SK-N-SH (cell line): ENCODE results near the gene IDH3B. TPM values are rescaled to one million over a fixed set of nuclear protein-coding genes. Genes with fewer than 3 reads are reported as not detected.

Source experiments
- CTCF ChIA-PET: fragments of 300-600, 350-600 bp; formaldehyde crosslinking; extraction: SDS; loops from one replicate; lab custom pipeline; 2021; lab: Yijun Ruan, JAX
- POLR2A ChIA-PET: fragments of 350-600 bp; sonication (Branson Sonifier 250); formaldehyde crosslinking; extraction: SDS; loops from one replicate; lab custom pipeline; 2020; ENCODE audit warnings: antibody characterized with exemption, inconsistent platforms; lab: Yijun Ruan, JAX
- DNase-seq: peaks from one replicate; pipeline ENCODE4 v3.0.0; 2012
- H2AFZ ChIP-seq: fragments of 200-600 bp; sonication (generic); 2 replicates; pipeline ENCODE4 v1.8.1; 2016; ENCODE audit warnings: antibody characterized with exemption, mild to moderate bottlenecking, low read depth
- H3F3A ChIP-seq: fragments of 200-600 bp; sonication (generic); replicated peaks from 2 replicates; pipeline ENCODE3; 2016; ENCODE audit warnings: antibody characterized with exemption, mild to moderate bottlenecking; ENCODE audit not compliant: insufficient read depth
- H3K27ac ChIP-seq, 2 experiments: fragments of 200-500 bp in 1 of 2; fragments of 200-600 bp in 1 of 2; sonication (Bioruptor generic) in 1 of 2; sonication (generic), shearing (Covaris generic) in 1 of 2; 2 replicates each; pipeline versions ENCODE4 v1.5.1 to v1.6.1; 2014 to 2016; ENCODE audit warnings: low read depth in 2 of 2, inconsistent platforms in 1 of 2, low read length in 1 of 2, mild to moderate bottlenecking in 1 of 2, mixed read lengths in 1 of 2
- H3K27me3 ChIP-seq: fragments of 200-600 bp; sonication (generic), shearing (Covaris generic); 2 replicates; pipeline ENCODE4 v1.6.1; 2016; ENCODE audit warnings: mixed run types; ENCODE audit not compliant: insufficient read depth
- H3K36me3 ChIP-seq, 2 experiments: fragments of 200-500 bp in 1 of 2; fragments of 200-600 bp in 1 of 2; sonication (Bioruptor generic) in 1 of 2; sonication (generic) in 1 of 2; replicated peaks in 1 of 2; 2 replicates each; pipeline versions ENCODE3 to v1.5.1; 2014 to 2016; ENCODE audit warnings: low read length in 1 of 2, mild to moderate bottlenecking in 1 of 2; ENCODE audit not compliant: insufficient read depth in 2 of 2, control insufficient read depth in 1 of 2
- H3K4me1 ChIP-seq, 2 experiments: fragments of 200-500 bp in 1 of 2; fragments of 200-600 bp in 1 of 2; sonication (Bioruptor generic) in 1 of 2; sonication (generic), shearing (Covaris generic) in 1 of 2; 2 replicates each; pipeline versions ENCODE4 v1.5.1 to v1.6.1; 2014 to 2016; ENCODE audit warnings: low read depth in 1 of 2, low read length in 1 of 2, mixed run types in 1 of 2; ENCODE audit not compliant: insufficient read depth in 2 of 2, control insufficient read depth in 1 of 2
- H3K4me2 ChIP-seq: fragments of 200-600 bp; sonication (generic), shearing (Covaris generic); 2 replicates; pipeline ENCODE4 v1.6.1; 2017; ENCODE audit warnings: mixed run types
- H3K4me3 ChIP-seq, 2 experiments: fragments of 200-500 bp in 1 of 2; fragments of 200-600 bp in 1 of 2; sonication (Bioruptor generic) in 1 of 2; sonication (generic), shearing (Covaris generic) in 1 of 2; 2 replicates each; pipeline versions ENCODE4 v1.5.1 to v1.8.1; 2014 to 2016; ENCODE audit warnings: low read depth in 2 of 2, inconsistent platforms in 1 of 2, low read length in 1 of 2, mild to moderate bottlenecking in 1 of 2, mixed read lengths in 1 of 2, moderate library complexity in 1 of 2
- H3K79me2 ChIP-seq: fragments of 200-600 bp; sonication (generic); 2 replicates; pipeline ENCODE4 v1.8.1; 2017; ENCODE audit warnings: mild to moderate bottlenecking; ENCODE audit not compliant: insufficient read depth
- H3K9ac ChIP-seq: fragments of 200-600 bp; sonication (generic); 2 replicates; pipeline ENCODE4 v1.6.1; 2017; ENCODE audit warnings: mixed run types
- H3K9me2 ChIP-seq: fragments of 200-600 bp; sonication (generic); 2 replicates; pipeline ENCODE4 v1.6.1; 2017; ENCODE audit warnings: mixed run types
- H3K9me3 ChIP-seq: fragments of 200-600 bp; sonication (generic); 2 replicates; pipeline ENCODE4 v1.6.1; 2017; ENCODE audit warnings: mixed run types, mild to moderate bottlenecking, moderate library complexity
- H4K20me1 ChIP-seq: fragments of 200-600 bp; sonication (generic); 2 replicates; pipeline ENCODE4 v1.6.1; 2017; ENCODE audit warnings: mild to moderate bottlenecking, mixed run types; ENCODE audit not compliant: insufficient read depth
- FOSL2 ChIP-seq: IDR thresholded peaks from 2 replicates; pipeline ENCODE4 v1.4.0; 2012; ENCODE audit warnings: low read depth, mild to moderate bottlenecking, moderate library complexity, borderline replicate concordance
- GABPA ChIP-seq: IDR thresholded peaks from 2 replicates; pipeline ENCODE4 v1.4.0; 2012; ENCODE audit warnings: low read depth, mild to moderate bottlenecking
- JUND ChIP-seq: IDR thresholded peaks from 2 replicates; pipeline ENCODE4 v1.4.0; 2012
- RAD21 ChIP-seq: IDR thresholded peaks from 2 replicates; pipeline ENCODE4 v1.6.1; 2012; ENCODE audit warnings: mild to moderate bottlenecking, low read length
- RCOR1 ChIP-seq: fragments of 150-350 bp; IDR thresholded peaks from 2 replicates; pipeline ENCODE4 v1.6.1; 2017; ENCODE audit warnings: antibody characterized with exemption, low read length
- TEAD4 ChIP-seq: IDR thresholded peaks from 2 replicates; pipeline ENCODE4 v1.4.0; 2012; ENCODE audit warnings: mild to moderate bottlenecking, borderline replicate concordance; ENCODE audit not compliant: insufficient read depth
- WGBS: methylation state at CpG from one replicate; pipeline ENCODE4 v1.1.6; 2017; ENCODE audit warnings: low lambda C conversion rate; 5-methylcytosine and 5-hydroxymethylcytosine counted together
- polyA plus RNA-seq, 3 experiments: library from polyadenylated mRNA; depleted of rRNA; stranded (reverse); fragments of >200 nt; gene quantifications; 2 replicates each; pipeline ENCODE4 v1.2.3, GENCODE V29; 2012
- TF ChIP-seq, protein P1 (sequence below): IDR thresholded peaks from 2 replicates; pipeline ENCODE4 v1.4.0; 2012; ENCODE audit warnings: low read depth, borderline replicate concordance
- TF ChIP-seq, protein P2 (sequence below): fragments of 150-350 bp; IDR thresholded peaks from 2 replicates; pipeline ENCODE4 v1.6.1; 2017; ENCODE audit warnings: antibody characterized with exemption, low read length, low read depth, borderline replicate concordance
- TF ChIP-seq, protein P3 (sequence below): IDR thresholded peaks from 2 replicates; pipeline ENCODE4 v1.4.0; 2012; ENCODE audit warnings: low read depth
- TF ChIP-seq, protein P4 (sequence below): IDR thresholded peaks from 2 replicates; pipeline ENCODE4; 2012

IDH3B gene
- polyA plus RNA-seq, 1 of the 3 experiments (the other 2 are of a cell fraction): 233 TPM

DNA sequence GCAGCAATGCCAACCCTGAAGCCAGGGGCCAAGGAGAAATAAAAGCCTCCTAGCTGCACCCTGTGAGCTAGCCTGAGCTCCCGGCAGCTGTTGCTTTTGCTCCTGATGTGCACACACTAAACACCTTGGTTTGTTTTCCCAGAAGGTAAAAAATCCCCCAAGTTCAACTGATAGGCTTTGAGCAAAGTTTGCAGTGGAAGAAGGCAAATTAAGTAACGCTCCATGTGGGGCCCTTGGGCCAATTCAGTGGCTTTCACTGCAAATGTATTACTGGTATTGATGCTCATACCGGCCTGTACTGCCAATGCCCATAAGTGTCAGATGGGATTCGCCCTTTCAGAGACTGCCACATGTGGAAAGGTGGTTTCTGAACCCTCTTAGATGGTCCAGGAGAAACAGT, 9.4 kb upstream of the IDH3B start:
- no peaks in the 10 kb centered on the region for H3K27me3 ChIP-seq
- H3K36me3 ChIP-seq: no peaks in the 10 kb centered on the region
- H3K9ac ChIP-seq: no peak overlapping the region
- H3K4me2 ChIP-seq: no peak overlapping the region
- TF ChIP-seq RCOR1 (no peak), FOSL2 (no peak), TEAD4 (no peak), JUND (no peak), RAD21 (no peak), GABPA (no peak)
- TF ChIP-seq, protein P1, sequence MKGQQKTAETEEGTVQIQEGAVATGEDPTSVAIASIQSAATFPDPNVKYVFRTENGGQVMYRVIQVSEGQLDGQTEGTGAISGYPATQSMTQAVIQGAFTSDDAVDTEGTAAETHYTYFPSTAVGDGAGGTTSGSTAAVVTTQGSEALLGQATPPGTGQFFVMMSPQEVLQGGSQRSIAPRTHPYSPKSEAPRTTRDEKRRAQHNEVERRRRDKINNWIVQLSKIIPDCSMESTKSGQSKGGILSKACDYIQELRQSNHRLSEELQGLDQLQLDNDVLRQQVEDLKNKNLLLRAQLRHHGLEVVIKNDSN: no peak
- TF ChIP-seq, protein P2, sequence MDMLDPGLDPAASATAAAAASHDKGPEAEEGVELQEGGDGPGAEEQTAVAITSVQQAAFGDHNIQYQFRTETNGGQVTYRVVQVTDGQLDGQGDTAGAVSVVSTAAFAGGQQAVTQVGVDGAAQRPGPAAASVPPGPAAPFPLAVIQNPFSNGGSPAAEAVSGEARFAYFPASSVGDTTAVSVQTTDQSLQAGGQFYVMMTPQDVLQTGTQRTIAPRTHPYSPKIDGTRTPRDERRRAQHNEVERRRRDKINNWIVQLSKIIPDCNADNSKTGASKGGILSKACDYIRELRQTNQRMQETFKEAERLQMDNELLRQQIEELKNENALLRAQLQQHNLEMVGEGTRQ: no peak
- TF ChIP-seq, protein P3, sequence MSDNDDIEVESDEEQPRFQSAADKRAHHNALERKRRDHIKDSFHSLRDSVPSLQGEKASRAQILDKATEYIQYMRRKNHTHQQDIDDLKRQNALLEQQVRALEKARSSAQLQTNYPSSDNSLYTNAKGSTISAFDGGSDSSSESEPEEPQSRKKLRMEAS: no peak
- no peaks in the 10 kb centered on the region for H3K9me2 ChIP-seq
- DNase-seq: no peak
- WGBS: 57% methylated on average over 3 of the region's 4 CpGs
- no peaks in the 10 kb centered on the region for H3F3A ChIP-seq
- ChIA-PET CTCF (interaction anchor here (0.8 to 2.8 kb wide), 7 partner anchors 14 to 327 kb away, joined by 3 to 16 read pairs (median 4); no protein-coding TSS in a partner anchor), POLR2A (no interaction called here)
- no peak overlapping the region for H3K4me3 ChIP-seq
- no peaks in the 10 kb centered on the region for H3K4me1 ChIP-seq
- H3K27ac ChIP-seq: no peak overlapping the region
- no peak overlapping the region for H2AFZ ChIP-seq
- no peaks in the 10 kb centered on the region for H4K20me1 ChIP-seq
- no peaks in the 10 kb centered on the region for H3K79me2 ChIP-seq
- H3K9me3 ChIP-seq: no peaks in the 10 kb centered on the region

DNA sequence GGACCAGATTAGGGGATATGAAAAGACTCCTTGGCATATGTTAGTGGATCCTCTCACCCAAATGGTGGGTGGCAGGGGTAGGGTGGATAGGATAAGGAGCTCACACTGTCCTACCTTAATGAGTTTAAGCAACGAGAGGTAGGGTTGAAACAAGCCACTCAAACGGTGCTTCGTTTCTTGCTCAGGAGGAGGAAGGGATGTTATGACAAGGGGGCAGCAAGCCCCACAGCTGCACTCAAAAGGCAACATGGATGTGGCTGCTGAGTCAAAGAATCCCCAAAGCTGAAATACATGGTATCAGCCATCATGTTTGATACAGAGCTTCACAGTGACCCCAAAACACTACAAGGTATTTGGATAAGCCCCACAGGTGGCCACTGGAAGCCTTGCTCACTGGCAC, 8.4 kb upstream of the IDH3B start:
- no peak for DNase-seq
- no peaks in the 10 kb centered on the region for H4K20me1 ChIP-seq
- WGBS: 44% methylated on average over 3 of the region's 3 CpGs
- TF ChIP-seq, protein P4, sequence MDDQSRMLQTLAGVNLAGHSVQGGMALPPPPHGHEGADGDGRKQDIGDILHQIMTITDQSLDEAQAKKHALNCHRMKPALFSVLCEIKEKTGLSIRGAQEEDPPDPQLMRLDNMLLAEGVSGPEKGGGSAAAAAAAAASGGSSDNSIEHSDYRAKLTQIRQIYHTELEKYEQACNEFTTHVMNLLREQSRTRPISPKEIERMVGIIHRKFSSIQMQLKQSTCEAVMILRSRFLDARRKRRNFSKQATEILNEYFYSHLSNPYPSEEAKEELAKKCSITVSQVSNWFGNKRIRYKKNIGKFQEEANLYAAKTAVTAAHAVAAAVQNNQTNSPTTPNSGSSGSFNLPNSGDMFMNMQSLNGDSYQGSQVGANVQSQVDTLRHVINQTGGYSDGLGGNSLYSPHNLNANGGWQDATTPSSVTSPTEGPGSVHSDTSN: no peak
- TF ChIP-seq, protein P2: no peak
- H3K9me3 ChIP-seq: no peaks in the 10 kb centered on the region
- H3K4me1 ChIP-seq: no peaks in the 10 kb centered on the region
- ChIA-PET POLR2A (no interaction called here), CTCF (interaction anchor here (1.8 to 2.8 kb wide), 2 partner anchors 15 to 150 kb away, joined by 5 to 16 read pairs; no protein-coding TSS in a partner anchor)
- H2AFZ ChIP-seq: no peak overlapping the region
- no peaks in the 10 kb centered on the region for H3K36me3 ChIP-seq
- no peaks in the 10 kb centered on the region for H3K27me3 ChIP-seq
- H3K27ac ChIP-seq: no peak overlapping the region
- no peak overlapping the region for H3K4me2 ChIP-seq
- no peak overlapping the region for H3K9ac ChIP-seq
- H3K4me3 ChIP-seq: no peak overlapping the region
- H3K9me2 ChIP-seq: no peaks in the 10 kb centered on the region
- H3F3A ChIP-seq: no peaks in the 10 kb centered on the region
- no peaks in the 10 kb centered on the region for H3K79me2 ChIP-seq
